HepG2 (cell line): ENCODE data around the gene TARS3. TPM values are rescaled to one million over a fixed set of nuclear protein-coding genes. Genes with fewer than 3 reads are reported as not detected.
A peak's percentile ranks its signal among the peaks of the same experiment; 100 is the strongest.

ENCODE experiments used
- ERF ChIP-seq: IDR thresholded peaks from 2 replicates; pipeline ENCODE4 v1.6.1; 2018; ENCODE audit warnings: missing biosample characterization, missing genetic modification reagents
- FUBP1 ChIP-seq: sonication (generic); formaldehyde crosslinking; IDR thresholded peaks from 2 replicates; pipeline ENCODE4 v1.5.1; 2020; ENCODE audit warnings: missing genetic modification reagents, mild to moderate bottlenecking, borderline replicate concordance
- IRF2 ChIP-seq: IDR thresholded peaks from 2 replicates; pipeline ENCODE4 v1.6.1; 2018; ENCODE audit warnings: missing genetic modification reagents, missing compliant biosample characterization
- ISL2 ChIP-seq: sonication (generic); formaldehyde crosslinking; IDR thresholded peaks from 2 replicates; pipeline ENCODE4 v1.5.0; 2020; ENCODE audit warnings: missing genetic modification reagents
- KAT2B ChIP-seq: fragments of 150-350 bp; IDR thresholded peaks from 2 replicates; pipeline ENCODE4 v1.6.1; 2014; ENCODE audit warnings: low read depth, low read length, borderline replicate concordance
- THYN1 ChIP-seq: sonication (generic); formaldehyde crosslinking; IDR thresholded peaks from 2 replicates; pipeline ENCODE4 v1.8.1; 2023; ENCODE audit warnings: low read depth, mild to moderate bottlenecking, moderate library complexity, missing genetic modification reagents, borderline replicate concordance
- ZBTB38 ChIP-seq: sonication (generic); formaldehyde crosslinking; IDR thresholded peaks from 2 replicates; pipeline ENCODE4 v1.5.1; 2020; ENCODE audit warnings: mild to moderate bottlenecking, missing genetic modification reagents
- ZBTB40 ChIP-seq, 2 experiments: fragments of 450-650 bp in 1 of 2; sonication (generic) in 1 of 2; formaldehyde crosslinking in 1 of 2; IDR thresholded peaks; 2 replicates each; pipeline versions ENCODE4 v1.6.1 to v1.8.0; 2016 to 2022; ENCODE audit warnings: antibody characterized with exemption in 1 of 2, mild to moderate bottlenecking in 1 of 2, missing genetic modification reagents in 1 of 2
- ZNF136 ChIP-seq: sonication (generic); formaldehyde crosslinking; IDR thresholded peaks from 2 replicates; pipeline ENCODE4 v1.8.1; 2022; ENCODE audit warnings: low read depth, mild to moderate bottlenecking, moderate library complexity, missing genetic modification reagents
- ZNF451 ChIP-seq: sonication (generic); formaldehyde crosslinking; IDR thresholded peaks from 2 replicates; pipeline ENCODE4 v1.5.0; 2020; ENCODE audit warnings: mild to moderate bottlenecking, missing genetic modification reagents
- ZNF7 ChIP-seq: IDR thresholded peaks from 2 replicates; pipeline ENCODE4 v1.6.1; 2016; ENCODE audit warnings: missing biosample characterization, missing genetic modification reagents
- ZXDC ChIP-seq: sonication (generic); formaldehyde crosslinking; IDR thresholded peaks from 2 replicates; pipeline ENCODE4 v1.5.0; 2020; ENCODE audit warnings: mild to moderate bottlenecking, missing genetic modification reagents
- polyA plus RNA-seq, 8 experiments: library from polyadenylated mRNA; depleted of rRNA in 3 of 8; stranded (reverse) in 7 of 8; unstranded in 1 of 8; fragments of >200 nt; fragmentation: Illumina TruSeq in 4 of 8; extraction: Trizol in 4 of 8; gene quantifications; 2 replicates each; pipeline versions ENCODE4 v1.2.1 to v1.2.3, GENCODE V29; 2011 to 2016; ENCODE audit warnings: low read depth in 4 of 8, missing spikeins in 1 of 8, mixed read lengths in 1 of 8; ENCODE audit not compliant: insufficient read depth in 1 of 8
- total RNA-seq, 5 experiments: library from RNA; depleted of rRNA; stranded (reverse); fragments of >200 nt; fragmentation: Illumina TruSeq; extraction: Trizol; gene quantifications; 2 replicates each; pipeline ENCODE4 v1.2.3, GENCODE V29; 2016; ENCODE audit warnings: low read depth in 1 of 5
- TF ChIP-seq, protein P1 (sequence below), 2 experiments: fragments of 450-650 bp in 1 of 2; sonication (generic) in 1 of 2; formaldehyde crosslinking; IDR thresholded peaks; 2 replicates each; pipeline versions ENCODE4 v1.5.0 to v1.8.0; 2020 to 2022; ENCODE audit warnings: mild to moderate bottlenecking in 1 of 2, missing genetic modification reagents in 1 of 2

Gene TARS3
- total and polyA plus RNA-seq, 2 of the 13 experiments (the other 11 are each of a cell fraction or from before 2014, with no cell fraction given), result 4.1 to 11.7 TPM

GRCh38 chr15:101723874-101724674, at the start of gene TARS3 (continued):
- TF ChIP-seq ZBTB40 (IDR thresholded peaks at IDR 0.05) (no peak), ZBTB40 (CRISPR knock-in tag; IDR thresholded peaks at IDR 0.05) (peak; percentile 91), KAT2B (no peak), ZNF7 (CRISPR knock-in tag) (no peak), THYN1 (CRISPR knock-in tag) (no peak), ISL2 (CRISPR knock-in tag) (no peak), IRF2 (CRISPR knock-in tag) (no peak), ZBTB38 (peak; percentile 90), FUBP1 (CRISPR knock-in tag) (no peak), ZXDC (CRISPR knock-in tag) (no peak; the same call in 1 of the 2 replicates), ZNF451 (CRISPR knock-in tag) (peak; percentile 96), ERF (CRISPR knock-in tag) (0 out of 2 replicates have a peak, but pooled peaks have one; percentile 38), ZNF136 (CRISPR knock-in tag) (peak; percentile 81; the same call in 1 of the 2 replicates)
- TF ChIP-seq, protein P1, sequence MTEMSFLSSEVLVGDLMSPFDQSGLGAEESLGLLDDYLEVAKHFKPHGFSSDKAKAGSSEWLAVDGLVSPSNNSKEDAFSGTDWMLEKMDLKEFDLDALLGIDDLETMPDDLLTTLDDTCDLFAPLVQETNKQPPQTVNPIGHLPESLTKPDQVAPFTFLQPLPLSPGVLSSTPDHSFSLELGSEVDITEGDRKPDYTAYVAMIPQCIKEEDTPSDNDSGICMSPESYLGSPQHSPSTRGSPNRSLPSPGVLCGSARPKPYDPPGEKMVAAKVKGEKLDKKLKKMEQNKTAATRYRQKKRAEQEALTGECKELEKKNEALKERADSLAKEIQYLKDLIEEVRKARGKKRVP (CRISPR knock-in tag; IDR thresholded peaks at IDR 0.05), result peak in 1 of 2 experiments; percentile 68; a peak in 1 of 4 replicates
